Vagina (tissue), 2 donors: ENCODE measurements around the gene HSD3B1.

ENCODE experiments used
- CTCF ChIP-seq, 3 experiments: fragments of 450-650 bp in 2 of 3; fragments of 200-600 bp in 1 of 3; sonication (generic) in 1 of 3; IDR thresholded peaks; one replicate each; pipeline ENCODE4 v1.5.1; 2017 to 2019; ENCODE audit warnings: antibody characterized with exemption in 3 of 3, mild to moderate bottlenecking in 2 of 3, moderate library complexity in 2 of 3
- POLR2A ChIP-seq, 2 donors: fragments of 450-650 bp; IDR thresholded peaks; one replicate each; pipeline ENCODE4 v1.6.1; 2017; ENCODE audit warnings: antibody characterized with exemption in 2 of 2, mild to moderate bottlenecking in 2 of 2, moderate library complexity in 2 of 2
- POLR2AphosphoS5 ChIP-seq, 2 donors: sonication (generic); formaldehyde crosslinking; IDR thresholded peaks; one replicate each; pipeline ENCODE4 v1.9.0; 2017; ENCODE audit warnings: antibody characterized with exemption in 2 of 2, mild to moderate bottlenecking in 2 of 2, low read depth in 1 of 2; ENCODE audit not compliant: insufficient read depth in 1 of 2

GRCh38 chr1:119541389-119541788 is 34.4 kb downstream of the HSD3B1 start:
- TF ChIP-seq CTCF (IDR thresholded peaks at IDR 0.05), result no peak
- TF ChIP-seq POLR2A (IDR thresholded peaks at IDR 0.05), result no peak
- TF ChIP-seq POLR2AphosphoS5 (IDR thresholded peaks at IDR 0.05; ENCODE audit: insufficient read depth in 1 of 2, low read depth in 1 of 2), result no peak
